ENCODE data around the gene ZFAND2B. TPM values are rescaled to one million over a fixed set of nuclear protein-coding genes. Genes with fewer than 3 reads are reported as not detected.

Gene ZFAND2B
- total and polyA plus RNA-seq, 8 donors: 26.3 to 41.8 (median 36.0) TPM

DNA sequence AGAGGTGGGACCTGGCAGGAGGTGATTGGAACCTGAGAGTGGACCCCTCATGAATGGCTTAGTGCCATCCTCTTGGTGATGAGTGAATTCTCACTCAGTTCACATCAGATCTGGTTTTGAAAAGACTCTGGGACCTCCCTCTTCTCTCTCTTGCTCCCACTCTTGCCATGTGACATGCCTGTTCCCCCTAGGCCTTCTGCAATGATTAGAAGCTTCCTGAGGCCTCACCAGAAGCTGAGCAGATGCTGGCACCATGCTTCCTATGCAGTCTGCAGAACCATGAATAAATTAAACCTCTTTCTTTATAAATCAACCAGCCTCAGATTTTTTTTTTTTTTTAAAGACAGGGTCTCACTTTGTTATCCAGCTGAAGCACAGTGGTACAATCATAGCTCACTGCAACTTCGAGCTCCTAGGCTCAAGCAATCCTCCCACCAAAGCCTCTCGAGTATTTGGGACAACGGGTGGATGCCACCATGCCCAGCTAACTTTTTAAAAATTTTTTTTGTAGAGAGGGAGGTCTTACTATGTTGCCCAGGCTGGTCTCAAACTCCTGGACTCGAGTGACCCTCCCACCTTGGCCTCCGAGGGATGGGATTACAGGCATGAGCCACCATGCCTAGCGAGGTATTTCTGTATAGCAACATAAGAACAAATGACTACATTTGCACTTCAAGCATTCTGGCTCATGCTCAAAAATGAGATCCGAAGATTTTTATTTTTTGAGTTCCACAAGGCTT lies 2.0 kb upstream of the ZFAND2B start:
- Histone ChIP-seq H3K4me3 (no peak overlapping the region), H3K27ac (no peak overlapping the region), H3K9me3 (peaks cover 0 to 4% of the 10 kb centered on the region in 2 donors), H3K36me3 (peaks cover 0 to 21% of the 10 kb centered on the region in 2 donors), H3K4me1 (peaks cover 14 to 29% of the 10 kb centered on the region in 2 donors), H3K27me3 (peaks cover 0 to 3% of the 10 kb centered on the region in 2 donors)
- no peak for DNase-seq
- no peak for ATAC-seq
- intact Hi-C loops (cut with DNase I): no loop called here
- no peak for TF ChIP-seq CTCF (IDR thresholded peaks at IDR 0.05)

DNA sequence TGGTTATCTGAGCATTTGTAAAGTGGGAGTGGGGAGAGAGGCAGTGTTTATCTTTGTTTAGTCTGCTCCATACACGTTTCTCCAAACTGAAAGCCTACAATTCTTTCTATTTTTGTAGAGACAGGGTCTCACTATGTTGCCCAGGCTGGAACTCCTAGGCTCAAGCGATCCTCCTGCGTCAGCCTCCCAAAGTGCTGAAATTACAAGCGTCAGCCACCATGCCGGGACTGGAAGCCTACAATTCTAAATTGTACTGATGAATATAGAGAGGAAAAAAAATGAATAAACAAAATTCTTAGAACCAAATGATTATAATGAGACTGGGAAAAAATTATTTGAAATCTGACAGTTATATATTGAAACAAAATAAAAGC lies 1.4 kb upstream of the ZFAND2B start:
- intact Hi-C loops (cut with DNase I): no loop called here
- no peak for TF ChIP-seq CTCF (IDR thresholded peaks at IDR 0.05)
- H3K36me3 ChIP-seq: peaks cover 0 to 26% of the 10 kb centered on the region in 2 donors
- H3K27me3 ChIP-seq: no peaks in the 10 kb centered on the region
- H3K27ac ChIP-seq: no peak overlapping the region
- ATAC-seq (no peak), DNase-seq (no peak)
- H3K9me3 ChIP-seq: peaks cover 0 to 4% of the 10 kb centered on the region in 2 donors
- H3K4me1 ChIP-seq: peaks cover 14 to 34% of the 10 kb centered on the region in 2 donors
- H3K4me3 ChIP-seq: no peak overlapping the region

DNA sequence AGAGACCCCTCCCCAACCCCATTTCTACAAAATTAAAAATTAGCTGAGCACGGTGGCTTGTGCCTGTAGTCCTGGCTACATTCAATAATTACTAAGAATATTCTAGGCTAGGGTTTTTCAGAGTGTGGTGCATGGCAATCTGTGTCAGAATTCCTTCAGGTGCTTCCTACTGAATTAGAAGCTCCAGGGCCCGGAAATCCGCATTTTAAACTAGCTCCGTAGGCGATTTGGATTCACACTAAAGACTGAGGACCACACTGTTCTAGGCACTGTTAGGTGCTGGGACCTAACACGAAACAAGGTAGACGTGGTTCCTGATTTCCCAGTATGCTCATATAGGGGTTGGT lies 628 bp upstream of the ZFAND2B start:
- TF ChIP-seq CTCF (IDR thresholded peaks at IDR 0.05): no peak
- ATAC-seq (no peak), DNase-seq (no peak)
- peaks cover 0 to 34% of the 10 kb centered on the region in 2 donors for H3K36me3 ChIP-seq
- peak overlapping the region; percentile 94 to 95 for H3K27ac ChIP-seq
- H3K9me3 ChIP-seq: peaks cover 0 to 4% of the 10 kb centered on the region in 2 donors
- H3K27me3 ChIP-seq: no peaks in the 10 kb centered on the region
- H3K4me3 ChIP-seq: peak overlapping the region; percentile 50 to 61
- peaks cover 14 to 35% of the 10 kb centered on the region in 2 donors for H3K4me1 ChIP-seq
- intact Hi-C loops (cut with DNase I): no loop called here

DNA sequence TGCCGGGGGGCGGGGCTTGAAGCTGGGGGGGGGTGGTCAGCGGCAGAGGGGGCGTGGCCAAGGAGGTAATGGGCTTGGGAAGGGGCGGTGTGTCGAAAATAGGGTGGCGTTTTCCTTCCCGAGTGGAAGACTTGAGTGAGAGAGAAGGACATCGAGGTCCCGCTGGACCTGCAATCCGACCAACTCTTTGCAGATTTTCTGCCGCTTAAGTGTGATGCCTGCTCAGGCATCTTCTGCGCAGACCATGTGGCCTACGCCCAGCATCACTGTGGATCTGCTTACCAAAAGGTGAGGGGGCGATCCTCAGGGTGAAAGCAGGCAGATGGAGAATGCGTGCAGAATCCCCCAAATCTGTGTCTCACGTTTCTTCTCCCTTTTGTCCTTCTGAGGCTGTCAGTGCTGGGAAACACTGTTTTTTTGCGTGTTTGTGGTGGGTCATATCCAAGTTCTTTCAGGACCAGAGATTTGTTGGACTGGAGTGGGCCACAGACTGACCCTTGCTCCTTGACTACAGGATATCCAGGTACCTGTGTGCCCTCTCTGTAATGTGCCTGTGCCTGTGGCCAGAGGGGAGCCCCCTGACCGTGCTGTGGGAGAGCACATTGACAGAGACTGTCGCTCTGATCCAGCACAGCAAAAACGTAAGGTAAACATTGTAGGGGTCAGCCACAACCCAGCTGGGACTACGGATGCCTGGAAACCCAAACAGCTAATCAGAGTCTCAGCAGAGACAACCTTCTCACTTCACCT lies 727 bp downstream of the ZFAND2B start:
- intact Hi-C loops (cut with DNase I): no loop called here

More for the DNA sequence above, 727 bp downstream of the ZFAND2B start:
- Histone ChIP-seq H3K9me3 (peaks cover 0 to 4% of the 10 kb centered on the region in 2 donors), H3K4me3 (peak overlapping the region; percentile 50 to 61), H3K27me3 (no peaks in the 10 kb centered on the region), H3K4me1 (peaks cover 14 to 35% of the 10 kb centered on the region in 2 donors), H3K36me3 (peaks cover 0 to 43% of the 10 kb centered on the region in 2 donors), H3K27ac (peak overlapping the region; percentile 94 to 95)
- ATAC-seq: no peak
- DNase-seq: no peak
- no peak for TF ChIP-seq CTCF (IDR thresholded peaks at IDR 0.05)
